CD4-positive, alpha-beta T cell treated with Interleukin-1 beta for 1 hour (primary cell): Measurements from ENCODE around the gene APBA1.

Experiments
- DNase-seq, 2 donors: peaks; one replicate each; pipeline ENCODE4 v3.0.0-alpha.2; 2020 to 2022

APBA1 gene

DNA sequence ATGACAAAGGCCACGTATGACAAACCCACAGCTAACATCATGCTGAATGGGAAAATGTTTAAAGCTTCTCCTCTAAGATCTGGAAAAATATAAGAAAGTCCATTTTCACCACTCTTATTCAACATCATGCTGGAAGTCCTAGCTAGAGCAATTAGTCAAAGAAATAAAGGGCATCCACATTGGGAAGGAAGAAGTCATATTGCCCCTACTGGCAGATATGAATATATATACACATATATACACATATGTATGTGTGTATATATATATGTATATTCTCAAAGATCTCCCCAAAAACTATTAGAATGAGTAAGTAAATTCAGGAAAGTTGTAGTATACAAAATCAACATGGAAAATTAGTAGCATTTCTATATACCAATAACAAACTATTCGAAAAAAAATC is 17.1 kb downstream of the APBA1 start:
- no peak for DNase-seq

DNA sequence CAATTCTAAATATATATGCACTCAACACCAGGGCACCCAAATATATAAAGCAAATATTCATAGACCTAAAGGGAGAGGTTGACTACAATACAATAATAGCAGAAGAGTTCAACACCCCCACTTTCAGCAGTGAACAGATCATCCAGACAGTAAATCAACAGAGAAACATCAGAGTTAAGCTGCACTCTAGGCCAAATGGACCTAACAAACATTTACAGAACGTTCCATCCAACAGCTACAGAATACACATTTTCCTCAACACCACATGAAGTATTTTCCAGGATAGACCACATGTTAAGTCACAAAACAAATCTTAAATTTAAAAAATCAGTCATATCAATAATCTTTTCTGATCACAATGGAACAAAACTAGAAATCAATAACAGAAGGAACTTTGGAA is 18.9 kb downstream of the APBA1 start:
- DNase-seq = no peak

DNA sequence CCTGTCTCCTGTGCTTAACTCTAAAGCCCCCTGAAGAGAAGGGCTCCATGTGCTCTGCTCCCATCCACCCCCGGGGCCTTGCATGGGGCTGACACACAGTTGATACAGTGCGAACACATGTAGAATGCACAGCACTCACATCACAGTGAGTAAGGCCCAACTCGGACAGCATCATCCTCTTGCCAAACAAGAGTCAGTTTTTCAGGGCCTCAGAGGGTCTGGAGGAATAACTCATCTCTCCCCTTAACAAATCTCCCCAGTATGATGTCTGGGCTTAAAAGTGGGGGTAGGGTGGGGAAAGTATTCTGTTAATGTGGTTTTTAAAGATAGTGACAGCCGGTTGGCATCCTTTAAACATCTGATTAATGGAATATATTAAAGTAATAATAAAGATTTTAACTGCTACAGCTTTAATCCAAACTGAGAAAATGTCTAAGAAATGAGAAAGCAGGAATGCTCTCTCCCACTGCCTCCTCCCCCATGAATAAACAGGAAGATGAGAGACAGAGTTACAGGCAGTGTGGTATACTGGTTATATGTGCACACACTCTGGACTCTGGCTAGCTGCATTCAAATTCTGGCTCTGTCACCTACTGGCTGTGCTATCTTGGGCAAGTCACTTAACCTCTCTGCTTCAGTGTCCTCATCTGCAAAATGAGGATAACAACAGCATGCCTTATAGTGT is 22.5 kb downstream of the APBA1 start:
- no peak for DNase-seq

DNA sequence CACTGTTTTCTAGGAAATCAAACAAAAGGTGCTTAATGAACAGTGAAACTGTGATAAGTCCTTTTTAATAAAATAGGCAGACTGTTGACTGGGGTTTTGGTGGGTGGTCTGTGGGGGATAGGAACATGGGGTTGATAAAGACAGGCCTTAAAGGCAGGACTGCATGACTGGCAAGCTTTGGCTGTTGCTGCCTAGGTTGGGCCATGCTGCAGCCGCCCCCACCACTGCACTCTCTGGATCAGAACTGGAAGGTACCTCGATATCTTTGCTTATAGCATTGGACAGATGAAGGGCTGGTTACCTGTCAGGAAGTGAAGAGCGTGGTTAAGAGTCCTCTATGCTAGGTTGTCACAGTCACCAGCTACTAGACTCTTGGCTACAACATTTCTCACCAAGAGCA is 24.4 kb downstream of the APBA1 start:
- no peak for DNase-seq

DNA sequence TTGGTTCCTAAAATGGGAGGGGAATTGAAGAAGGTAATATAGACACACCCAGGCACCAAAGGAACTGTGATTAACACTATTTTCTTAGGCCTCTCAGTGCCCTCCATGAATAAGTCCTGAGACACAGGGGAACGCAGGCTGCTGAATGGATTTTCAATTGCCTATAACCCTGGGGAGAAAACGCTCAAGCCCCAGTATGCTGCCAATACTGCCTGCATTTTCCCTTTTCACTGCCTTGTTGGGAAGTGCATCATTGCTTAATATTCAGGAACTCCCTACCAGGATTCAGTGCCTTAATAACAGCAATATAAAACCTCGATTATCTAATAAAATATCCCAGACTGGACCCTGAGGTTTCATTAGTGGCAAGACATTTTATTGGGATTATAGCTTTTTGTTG is 25.4 kb downstream of the APBA1 start:
- DNase-seq = no peak

DNA sequence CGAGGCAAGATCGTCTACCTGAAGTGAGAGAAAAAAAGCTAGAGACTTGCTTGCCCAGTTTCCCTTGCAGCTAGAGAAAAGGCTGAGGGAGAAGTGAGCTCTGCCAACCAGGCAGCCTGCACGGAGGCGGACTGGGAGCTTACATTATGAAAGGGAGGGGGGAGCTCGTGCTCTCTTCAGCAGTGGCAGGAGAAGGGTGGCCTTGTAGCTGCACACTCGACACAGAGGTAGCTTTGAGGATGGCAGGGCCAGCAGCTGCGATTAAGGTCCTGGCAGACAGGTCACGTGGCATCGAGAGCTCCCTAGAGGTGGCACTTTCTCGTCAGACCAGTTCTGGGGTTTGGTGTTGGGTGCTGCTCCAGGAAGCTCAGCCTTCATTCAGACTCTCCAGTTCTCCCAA is 26.7 kb downstream of the APBA1 start:
- no peak for DNase-seq

DNA sequence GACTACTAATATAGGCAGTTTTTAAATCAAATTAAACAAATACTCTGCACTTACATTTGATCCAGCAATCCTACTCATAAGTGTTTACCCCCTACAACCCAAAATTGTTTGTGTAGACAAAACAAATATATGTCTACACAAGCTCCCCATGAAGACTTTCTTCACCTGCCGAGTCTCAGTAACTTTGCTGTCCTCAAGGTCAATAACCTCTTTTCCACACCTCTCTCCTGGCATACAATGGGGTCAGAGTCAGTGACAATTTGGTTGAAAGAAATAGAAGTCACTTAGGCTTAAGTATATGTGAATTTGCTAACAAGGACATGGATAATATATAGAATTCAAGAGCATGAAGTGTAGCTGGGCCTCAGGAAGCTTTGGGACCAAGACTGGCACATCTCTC is 29.1 kb downstream of the APBA1 start:
- DNase-seq = no peak

DNA sequence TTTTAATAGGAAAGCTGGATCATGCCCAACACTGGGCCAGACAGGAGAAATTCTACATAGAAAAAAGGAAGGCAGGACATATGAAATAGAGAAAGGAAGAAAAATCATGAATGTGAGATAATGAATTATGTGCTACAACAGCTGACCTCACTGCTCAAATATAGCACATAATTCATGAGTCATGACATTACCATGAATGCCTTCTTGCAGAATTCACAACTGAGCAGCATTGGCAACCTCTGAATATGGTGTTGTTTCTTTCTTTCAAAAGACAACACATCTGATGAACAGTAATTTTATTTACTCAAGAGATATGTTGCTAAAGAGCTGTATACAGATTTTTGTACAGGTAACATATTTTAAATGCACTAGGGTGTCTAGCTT is 34.4 kb downstream of the APBA1 start:
- no peak for DNase-seq

DNA sequence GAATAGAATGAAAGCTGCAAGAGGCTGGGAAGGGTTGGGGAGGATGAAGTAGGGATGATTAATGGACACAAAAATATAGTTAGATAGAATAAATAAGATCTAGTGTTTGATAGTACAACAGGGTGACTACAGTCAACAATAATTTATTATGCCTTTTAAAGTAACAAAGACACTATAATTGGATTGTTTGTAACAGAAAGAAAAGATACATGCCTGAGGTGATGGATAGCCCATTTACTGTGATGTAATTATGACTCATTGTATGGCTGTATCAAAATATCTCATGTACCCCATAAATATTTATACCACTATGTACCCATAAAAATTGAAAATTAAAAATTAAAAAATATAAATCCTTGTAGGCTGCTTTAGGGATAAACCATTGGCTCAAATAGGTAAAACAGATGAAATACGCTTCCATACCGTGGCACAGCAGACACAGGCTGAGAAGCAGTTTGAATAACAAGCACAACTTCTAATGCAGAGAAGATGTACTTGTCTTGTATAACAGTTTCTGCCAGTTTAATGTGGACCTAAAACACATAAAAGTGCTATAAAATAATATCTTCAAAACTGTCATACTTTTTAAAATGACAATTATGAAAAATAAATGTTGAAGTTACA is 34.9 kb downstream of the APBA1 start:
- DNase-seq = no peak

DNA sequence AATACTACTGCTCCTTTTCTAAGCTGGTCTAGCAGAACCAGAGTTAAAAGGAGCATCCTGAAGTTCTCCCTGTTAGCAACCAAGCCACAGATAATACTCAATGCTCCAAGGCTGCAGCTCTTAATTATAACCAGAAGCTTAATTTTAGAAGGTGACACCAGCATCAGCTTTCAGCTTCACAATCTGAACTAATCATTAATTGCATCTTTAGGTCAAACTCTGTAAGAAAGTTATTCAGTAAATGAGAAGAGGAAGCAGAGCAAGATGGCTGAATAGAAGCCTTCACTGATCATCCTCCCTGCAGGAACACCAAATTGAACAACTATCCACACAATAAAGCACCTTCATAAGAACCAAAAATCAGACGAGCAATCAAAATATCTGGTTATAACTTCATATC is 38.5 kb downstream of the APBA1 start:
- no peak for DNase-seq

DNA sequence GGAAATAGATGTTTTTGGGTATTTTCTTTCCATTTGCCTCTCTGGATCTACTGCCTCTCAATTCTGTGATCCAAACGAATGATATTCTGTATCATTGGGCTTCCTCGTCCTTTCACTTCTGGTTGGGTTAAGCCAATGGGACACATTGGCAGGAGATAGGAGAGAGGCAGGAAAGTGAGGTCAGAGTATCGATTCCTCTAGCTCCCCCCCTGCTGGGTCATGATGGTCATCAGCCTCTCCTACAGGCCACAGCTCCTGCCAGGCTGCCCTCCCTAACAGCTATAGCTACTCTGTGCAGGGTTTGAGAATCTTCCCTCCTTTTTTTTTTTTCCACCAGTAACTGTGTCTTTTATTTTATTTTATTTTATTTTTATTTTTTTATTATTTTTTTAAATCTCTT is 39.4 kb downstream of the APBA1 start:
- DNase-seq = no peak

DNA sequence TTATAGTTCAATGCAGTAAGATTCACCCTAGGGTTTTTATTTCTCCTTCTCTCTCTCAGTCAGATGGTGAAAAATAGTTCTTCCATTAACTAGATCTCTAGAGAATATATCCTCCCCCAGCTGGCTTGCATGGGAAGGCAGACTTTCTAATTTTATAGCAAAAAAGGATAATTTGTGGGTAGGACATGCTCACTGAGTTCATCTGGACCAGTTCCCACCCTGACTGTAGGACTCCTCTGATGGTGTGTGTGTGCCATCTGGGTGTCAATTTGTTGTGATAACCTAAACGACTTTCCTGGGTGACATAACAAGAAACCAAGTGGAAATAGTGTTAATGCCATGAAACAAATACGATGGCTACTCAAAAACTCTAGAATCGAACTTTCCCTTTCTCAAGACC is 44.9 kb downstream of the APBA1 start:
- no peak for DNase-seq

DNA sequence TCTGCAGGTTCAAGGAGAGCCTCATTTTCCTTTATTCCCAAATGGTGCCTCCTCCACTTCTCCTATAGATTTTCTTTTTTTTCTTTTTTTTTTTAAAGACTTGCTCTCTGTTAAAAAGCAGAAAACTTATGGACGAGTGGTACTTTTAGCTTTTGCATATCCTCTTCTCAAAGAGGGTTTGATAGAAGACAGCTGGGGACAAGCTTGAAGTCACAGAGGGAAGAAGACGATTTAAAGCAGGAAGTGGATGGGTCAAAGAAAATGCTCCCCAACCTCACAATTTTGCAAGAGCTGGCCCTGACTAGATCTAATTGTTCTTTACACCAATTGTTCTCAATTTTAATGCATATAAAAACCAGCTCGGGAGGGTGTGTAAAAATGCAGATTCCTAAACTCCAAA is 48.9 kb downstream of the APBA1 start:
- DNase-seq = no peak

DNA sequence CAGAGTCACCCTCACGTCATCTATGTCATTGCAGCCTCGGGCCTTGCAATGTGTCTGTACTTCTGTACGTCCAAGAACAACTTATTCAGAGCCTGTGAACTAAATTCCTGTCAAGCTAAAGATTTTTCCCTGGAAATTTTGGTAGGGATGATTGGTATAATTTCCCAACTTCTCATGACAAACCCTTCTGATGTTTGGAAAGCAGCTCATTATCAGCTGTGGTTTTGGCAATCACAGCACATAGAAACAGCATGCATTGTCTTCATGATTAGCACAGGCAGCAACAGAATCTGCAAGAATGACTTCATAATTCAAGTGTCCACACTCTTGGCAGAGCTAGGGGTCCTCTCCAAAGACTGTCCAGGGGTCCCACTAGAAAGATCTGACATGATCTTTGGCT is 49.5 kb downstream of the APBA1 start:
- no peak for DNase-seq

DNA sequence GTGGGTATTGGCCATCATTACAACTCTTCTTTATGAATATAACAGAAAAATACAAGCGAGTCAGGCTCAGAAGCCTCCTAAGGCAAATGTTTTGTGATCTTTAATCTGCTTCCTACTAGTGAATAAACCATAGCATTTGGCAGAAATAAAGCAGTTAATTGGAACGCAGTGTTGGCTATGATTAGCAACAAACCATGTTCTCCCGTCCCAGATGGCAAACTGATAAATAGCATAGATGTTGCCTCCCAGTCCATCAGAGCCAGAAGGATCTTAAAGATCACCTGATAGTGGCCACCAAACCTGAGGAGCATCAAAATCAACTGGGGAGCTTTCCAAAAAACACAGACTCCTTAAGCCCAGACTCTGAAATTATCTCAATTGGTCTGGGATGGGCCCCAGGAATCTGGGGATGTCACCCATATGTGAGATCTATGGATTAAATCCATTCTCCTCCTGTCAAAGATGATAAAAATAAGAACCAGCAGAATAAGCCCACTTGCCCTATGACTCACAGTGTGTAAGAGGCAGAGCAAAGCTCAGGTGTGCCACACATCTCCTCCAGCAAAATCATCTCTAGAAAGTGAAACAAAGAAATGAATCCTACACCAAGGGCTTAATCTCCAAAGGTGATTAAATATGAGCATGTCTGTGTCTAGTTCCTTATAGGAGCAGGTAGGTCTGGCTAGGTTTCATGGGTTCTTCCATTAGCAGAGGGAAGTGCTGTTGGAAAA is 50.3 kb downstream of the APBA1 start:
- DNase-seq = no peak

DNA sequence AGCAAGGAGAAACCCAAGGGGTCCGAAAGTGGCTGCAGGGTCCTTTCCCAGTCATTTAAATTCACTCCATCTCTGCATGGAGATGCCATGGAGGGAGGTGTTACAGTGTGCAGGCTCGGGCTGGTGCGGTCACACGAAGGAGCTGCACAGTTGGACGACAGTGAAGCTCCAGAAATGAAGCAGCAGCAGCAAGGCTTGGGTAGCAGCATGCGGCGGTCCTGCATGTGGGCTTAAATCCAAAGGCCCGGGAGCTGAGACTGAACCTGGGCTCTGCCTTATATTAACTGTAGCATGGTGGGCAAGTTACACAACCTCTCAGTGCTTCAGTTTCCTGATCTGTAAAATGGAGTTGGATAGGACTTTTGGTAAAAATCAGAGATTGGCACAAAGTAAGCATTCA is 51.4 kb downstream of the APBA1 start:
- no peak for DNase-seq

DNA sequence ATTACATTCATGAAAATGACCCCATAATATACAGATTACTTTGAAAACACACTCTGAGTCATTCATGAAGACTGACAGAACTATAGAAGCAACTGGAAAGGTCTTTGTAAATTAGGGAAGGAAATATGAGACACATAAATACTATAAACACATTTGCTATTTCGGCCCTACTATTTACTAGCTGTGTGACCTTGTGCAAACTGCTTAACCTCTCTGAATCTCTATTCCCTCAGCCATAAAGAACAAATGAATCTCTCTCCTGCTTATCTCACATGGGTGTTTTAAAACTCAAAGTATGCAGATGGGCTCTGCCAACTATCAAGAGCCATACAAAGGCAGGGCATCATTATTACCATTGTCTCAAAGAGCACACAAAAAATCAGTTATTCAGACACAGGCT is 52.9 kb downstream of the APBA1 start:
- DNase-seq = no peak

DNA sequence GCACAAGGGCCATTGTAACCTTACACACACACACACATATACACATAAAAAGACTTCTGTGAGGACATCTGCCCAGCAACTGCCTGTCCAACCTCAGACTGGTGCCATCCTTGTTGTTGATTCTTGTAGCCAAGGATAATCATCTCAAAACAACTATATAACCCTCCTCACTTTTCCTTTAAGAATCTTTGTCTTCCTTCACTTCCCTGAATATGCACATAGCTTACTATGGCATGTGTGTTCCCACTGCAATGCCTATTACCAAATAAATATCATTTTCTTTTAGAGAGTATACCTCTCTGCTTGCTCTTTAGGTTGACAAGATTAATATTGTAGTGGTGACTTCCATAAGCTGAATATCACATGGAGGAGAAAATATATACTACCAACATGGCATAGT is 55.2 kb downstream of the APBA1 start:
- no peak for DNase-seq

DNA sequence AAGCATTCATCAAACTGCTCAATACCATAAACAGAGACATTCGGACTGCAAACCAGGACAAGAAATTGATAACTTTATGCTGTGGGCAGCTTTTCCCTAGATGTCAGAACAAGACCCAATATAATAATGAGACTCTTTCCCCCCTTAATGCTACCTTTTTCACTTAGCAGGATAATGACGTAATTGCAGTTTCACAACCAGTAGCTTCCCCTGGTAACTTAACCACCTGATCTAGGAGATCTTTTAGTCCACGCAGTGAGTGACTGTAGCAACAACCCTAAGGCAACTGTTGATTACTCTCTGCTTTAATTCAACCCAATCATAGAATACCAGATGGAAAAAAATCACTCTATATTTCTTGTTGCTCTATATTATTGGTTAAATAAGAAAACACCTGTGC is 56.3 kb downstream of the APBA1 start:
- DNase-seq = no peak

DNA sequence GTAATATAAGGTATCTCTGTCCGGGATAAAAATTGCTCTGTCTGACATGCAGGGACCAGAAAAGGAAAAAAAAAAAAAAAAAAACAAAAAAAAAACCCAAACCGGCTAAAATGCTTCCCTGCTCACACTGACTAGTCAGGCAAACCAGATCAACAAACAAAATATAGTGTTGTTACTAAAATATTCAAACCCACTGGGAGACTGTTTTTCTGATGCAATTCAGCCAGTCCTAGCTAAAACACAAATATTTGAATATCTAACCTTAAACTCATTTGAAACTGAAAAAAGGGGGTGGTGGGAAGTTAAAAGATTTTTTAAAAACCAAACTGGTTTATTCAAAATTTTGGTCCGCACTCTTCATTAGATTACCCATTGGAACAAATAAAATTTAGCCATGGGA is 61.0 kb downstream of the APBA1 start:
- no peak for DNase-seq

DNA sequence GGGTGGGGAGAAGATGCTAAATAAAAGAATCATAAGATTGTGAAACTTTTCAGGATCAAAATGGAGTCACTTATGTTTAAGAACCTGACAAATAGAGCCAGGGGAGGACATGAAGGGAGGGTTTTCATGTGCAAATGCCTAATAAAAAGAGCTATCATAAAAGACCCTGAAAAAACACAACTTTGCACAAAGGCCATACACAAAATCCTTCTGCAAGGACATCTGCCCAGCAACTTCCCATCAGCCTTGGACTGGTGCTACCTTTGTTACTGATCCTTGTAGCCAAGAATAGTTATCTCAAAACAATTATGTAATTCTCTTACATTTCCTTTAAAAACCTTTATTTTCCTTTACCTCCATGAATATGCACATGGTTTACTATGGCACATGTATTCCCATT is 63.0 kb downstream of the APBA1 start:
- DNase-seq = no peak

DNA sequence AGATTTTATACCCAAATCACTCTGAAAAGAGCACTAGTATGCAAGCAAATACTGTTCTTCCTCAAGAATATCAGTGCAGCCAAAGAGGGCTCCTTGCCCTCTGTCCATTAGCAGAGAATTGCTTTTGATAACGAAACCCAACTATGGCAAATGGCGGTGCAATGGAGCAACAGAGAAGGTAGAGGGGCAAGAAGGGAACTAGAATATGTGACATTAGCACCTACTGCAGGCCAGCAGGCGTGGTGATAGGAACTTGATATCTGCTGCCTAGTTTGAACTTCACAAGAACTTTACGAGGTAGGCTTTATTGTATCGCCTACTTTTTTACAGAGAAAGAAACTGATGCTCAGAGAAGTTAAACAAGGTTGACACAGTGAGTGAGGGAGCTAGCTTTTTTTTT is 66.1 kb downstream of the APBA1 start:
- DNase-seq = no peak

DNA sequence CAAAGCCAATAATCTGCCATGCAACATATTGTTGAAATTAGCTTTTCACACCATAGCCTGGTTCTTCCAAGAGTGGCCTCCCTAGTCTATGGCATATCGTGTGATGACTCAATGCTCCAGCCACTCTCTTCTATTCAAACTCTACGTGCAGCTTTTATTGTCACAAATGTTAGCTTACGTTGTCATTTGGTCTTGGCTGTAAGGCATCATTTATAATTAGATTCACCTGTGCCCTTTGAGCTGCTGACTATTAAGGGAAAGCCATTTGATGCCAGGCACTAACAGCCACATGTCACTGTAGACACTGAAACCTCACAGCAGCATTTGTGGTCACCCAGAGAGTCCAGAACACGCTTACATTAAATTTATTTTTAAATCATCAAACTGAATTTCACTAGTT is 66.8 kb downstream of the APBA1 start:
- DNase-seq = no peak

DNA sequence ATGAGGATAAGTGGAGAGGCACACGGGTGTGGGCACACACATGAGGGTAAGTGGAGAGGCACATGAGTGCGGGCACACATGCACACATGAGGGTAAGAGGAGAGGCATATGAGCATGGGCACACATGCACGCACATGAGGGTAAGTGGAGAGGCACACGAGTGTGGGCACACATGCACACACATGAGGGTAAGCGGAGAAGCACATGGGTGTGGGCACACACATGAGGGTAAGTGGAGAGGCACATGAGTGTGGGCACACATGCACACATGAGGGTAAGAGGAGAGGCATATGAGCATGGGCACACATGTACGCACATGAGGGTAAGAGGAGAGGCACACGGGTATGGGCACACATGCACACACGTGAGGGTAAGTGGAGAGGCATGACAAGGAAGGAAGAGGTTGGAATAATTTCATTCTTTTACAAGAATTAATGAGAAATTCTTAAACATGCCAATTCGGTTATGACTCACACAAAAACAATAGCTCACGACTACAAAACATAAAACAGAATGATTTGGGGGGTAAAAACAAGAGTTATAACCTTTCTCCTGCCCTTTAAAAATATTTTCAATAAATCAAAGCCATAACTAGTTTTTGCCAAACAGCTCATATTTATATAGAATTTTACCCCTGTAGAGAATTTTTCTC is 67.5 kb downstream of the APBA1 start:
- no peak for DNase-seq
